Neuronal stem cell (in vitro differentiated cells): ENCODE results near the gene ESF1.

Source experiments
- DNase-seq: peaks from one replicate; pipeline ENCODE4 v3.0.0-alpha.2; 2013; ENCODE audit warnings: low spot score
- H2AFZ ChIP-seq: one replicate; pipeline ENCODE4 v1.6.1; 2013; ENCODE audit warnings: mild to moderate bottlenecking, low read length, inconsistent platforms
- H2AK5ac ChIP-seq: 2 replicates; pipeline ENCODE4 v1.6.1; 2013; ENCODE audit warnings: low read depth, mild to moderate bottlenecking, inconsistent platforms, low read length, moderate library complexity, mixed read lengths
- H2BK120ac ChIP-seq: 2 replicates; pipeline ENCODE4 v1.6.1; 2013; ENCODE audit warnings: low read depth, mild to moderate bottlenecking, inconsistent platforms, low read length, moderate library complexity, mixed read lengths
- H2BK12ac ChIP-seq: one replicate; pipeline ENCODE4 v1.6.1; 2013; ENCODE audit warnings: low read length, inconsistent platforms
- H2BK15ac ChIP-seq: 2 replicates; pipeline ENCODE4 v1.6.1; 2013; ENCODE audit warnings: mild to moderate bottlenecking, low read length, inconsistent platforms, mixed read lengths
- H2BK5ac ChIP-seq: one replicate; pipeline ENCODE4 v1.6.1; 2013; ENCODE audit warnings: inconsistent platforms, mild to moderate bottlenecking, low read length, moderate library complexity
- H3K14ac ChIP-seq: one replicate; pipeline ENCODE4 v1.6.1; 2013; ENCODE audit warnings: low read length, inconsistent platforms
- H3K18ac ChIP-seq: 2 replicates; pipeline ENCODE4 v1.6.1; 2013; ENCODE audit warnings: low read length, inconsistent platforms
- H3K23ac ChIP-seq: 2 replicates; pipeline ENCODE4 v1.6.1; 2013; ENCODE audit warnings: low read depth, mild to moderate bottlenecking, mixed read lengths, low read length, inconsistent platforms; ENCODE audit not compliant: poor library complexity
- H3K27ac ChIP-seq: replicated peaks from 3 replicates; pipeline ENCODE4 v1.5.1; 2013; ENCODE audit warnings: low read length, inconsistent platforms
- H3K27me3 ChIP-seq, 3 experiments: 2 replicates each; pipeline ENCODE4 v1.6.1; 2013; ENCODE audit warnings: low read length in 3 of 3, mild to moderate bottlenecking in 2 of 3, inconsistent platforms in 1 of 3, low read depth in 1 of 3, mixed read lengths in 1 of 3, moderate library complexity in 1 of 3; ENCODE audit not compliant: control insufficient read depth in 3 of 3, insufficient read depth in 3 of 3
- H3K36me3 ChIP-seq, 2 donors: replicated peaks in 1 of 2; 2 replicates each; pipeline ENCODE4 v1.6.1; 2013; ENCODE audit warnings: low read length in 2 of 2; ENCODE audit not compliant: control insufficient read depth in 2 of 2, insufficient read depth in 2 of 2
- H3K4ac ChIP-seq: 2 replicates; pipeline ENCODE4 v1.6.1; 2013; ENCODE audit warnings: inconsistent platforms, mild to moderate bottlenecking, low read length, moderate library complexity
- H3K4me1 ChIP-seq, 2 donors: 1 replicate in 1 of 2; 2 replicates in 1 of 2; pipeline ENCODE4 v1.6.1; 2013; ENCODE audit warnings: low read length in 2 of 2, low read depth in 1 of 2; ENCODE audit not compliant: control insufficient read depth in 2 of 2, insufficient read depth in 1 of 2
- H3K4me2 ChIP-seq: one replicate; pipeline ENCODE4 v1.6.1; 2013; ENCODE audit warnings: mild to moderate bottlenecking, low read length, inconsistent platforms; ENCODE audit not compliant: insufficient read depth, poor library complexity, severe bottlenecking
- H3K4me3 ChIP-seq, 2 donors: 2 replicates each; pipeline ENCODE4 v1.5.1; 2013; ENCODE audit warnings: low read length in 2 of 2, mild to moderate bottlenecking in 2 of 2, inconsistent platforms in 1 of 2, moderate library complexity in 1 of 2
- H3K79me1 ChIP-seq: one replicate; pipeline ENCODE4 v1.6.1; 2013; ENCODE audit warnings: low read depth, mild to moderate bottlenecking, inconsistent platforms, low read length, moderate library complexity
- H3K9ac ChIP-seq: one replicate; pipeline ENCODE4 v1.6.1; 2013; ENCODE audit warnings: mild to moderate bottlenecking, low read depth, low read length, inconsistent platforms; ENCODE audit not compliant: poor library complexity
- H3K9me3 ChIP-seq, 2 donors: replicated peaks in 1 of 2; 2 replicates each; pipeline versions ENCODE3 to v1.6.1; 2013; ENCODE audit warnings: low read length in 2 of 2, mild to moderate bottlenecking in 2 of 2, inconsistent platforms in 1 of 2, low read depth in 1 of 2, mixed read lengths in 1 of 2, moderate library complexity in 1 of 2; ENCODE audit not compliant: control insufficient read depth in 2 of 2, insufficient read depth in 1 of 2
- H4K8ac ChIP-seq: one replicate; pipeline ENCODE4 v1.6.1; 2013; ENCODE audit warnings: low read depth, mild to moderate bottlenecking, inconsistent platforms, low read length, moderate library complexity
- H4K91ac ChIP-seq: one replicate; pipeline ENCODE4 v1.6.1; 2013; ENCODE audit warnings: low read length, low read depth, mild to moderate bottlenecking, inconsistent platforms; ENCODE audit not compliant: poor library complexity
- WGBS, 2 donors: extraction: QIAGEN DNeasy Blood & Tissue Kit; methylation state at CpG; one replicate each; pipeline ENCODE4 v1.1.7; 2013; ENCODE audit warnings: missing lambda C conversion rate in 2 of 2, mixed read lengths in 1 of 2; ENCODE audit not compliant: insufficient read length in 2 of 2, insufficient replicate concordance in 1 of 2; ENCODE audit errors: extremely low coverage in 2 of 2; 5-methylcytosine and 5-hydroxymethylcytosine counted together

ESF1 gene

GRCh38 chr20:13671512-13671911 lies 113.2 kb downstream of the ESF1 start:
- H2BK15ac ChIP-seq: no peak overlapping the region
- no peak overlapping the region for H3K4me3 ChIP-seq
- no peaks in the 10 kb centered on the region for H3K9me3 ChIP-seq
- no peaks in the 10 kb centered on the region for H3K79me1 ChIP-seq
- H3K9ac ChIP-seq: no peak overlapping the region
- H2BK120ac ChIP-seq: no peak overlapping the region
- no peaks in the 10 kb centered on the region for H3K36me3 ChIP-seq
- no peak overlapping the region for H4K8ac ChIP-seq
- H4K91ac ChIP-seq: no peak overlapping the region
- no CpG with 5 or more reads among the region's 2 CpGs for WGBS, 2 donors
- H3K4ac ChIP-seq: no peak overlapping the region
- H3K14ac ChIP-seq: no peak overlapping the region
- H2BK12ac ChIP-seq: no peak overlapping the region
- no peak overlapping the region for H3K23ac ChIP-seq
- H2AK5ac ChIP-seq: no peak overlapping the region
- DNase-seq: no peak
- H3K4me1 ChIP-seq: peaks cover 0 to 2% of the 10 kb centered on the region in 2 donors
- no peak overlapping the region for H3K27ac ChIP-seq
- H2BK5ac ChIP-seq: no peak overlapping the region
- H3K27me3 ChIP-seq: peaks cover 0 to 6% (median 0%) of the 10 kb centered on the region in 3 experiments
- H3K4me2 ChIP-seq: no peak overlapping the region
- no peak overlapping the region for H2AFZ ChIP-seq
- no peak overlapping the region for H3K18ac ChIP-seq

- Histone ChIP-seq H3K79me1 (no peaks in the 10 kb centered on the region), H2AFZ (no peak overlapping the region), H3K9ac (no peak overlapping the region), H2AK5ac (no peak overlapping the region), H3K23ac (no peak overlapping the region), H3K4me3 (no peak overlapping the region), H2BK12ac (no peak overlapping the region), H4K91ac (no peak overlapping the region), H2BK15ac (no peak overlapping the region), H3K4me1 (no peaks in the 10 kb centered on the region), H3K4me2 (no peak overlapping the region), H2BK120ac (no peak overlapping the region), H4K8ac (no peak overlapping the region), H2BK5ac (no peak overlapping the region), H3K14ac (no peak overlapping the region), H3K27me3 (peaks cover 0 to 6% (median 0%) of the 10 kb centered on the region in 3 experiments), H3K9me3 (no peaks in the 10 kb centered on the region), H3K27ac (no peak overlapping the region), H3K18ac (no peak overlapping the region), H3K36me3 (no peaks in the 10 kb centered on the region), H3K4ac (no peak overlapping the region)
- no peak for DNase-seq
These were observed 114.6 kb downstream of the ESF1 start for GRCh38 chr20:13670160-13670559.

GRCh38 chr20:13665709-13666395 lies 118.9 kb downstream of the ESF1 start:
- Histone ChIP-seq H3K36me3 (no peaks in the 10 kb centered on the region), H3K4ac (no peak overlapping the region), H4K8ac (no peak overlapping the region), H3K14ac (no peak overlapping the region), H2AK5ac (no peak overlapping the region), H3K79me1 (no peaks in the 10 kb centered on the region), H2BK120ac (no peak overlapping the region), H3K18ac (no peak overlapping the region), H2BK15ac (no peak overlapping the region), H3K4me3 (no peak overlapping the region), H2AFZ (no peak overlapping the region), H3K9ac (no peak overlapping the region), H3K27me3 (peaks cover 0 to 3% (median 0%) of the 10 kb centered on the region in 3 experiments), H3K9me3 (no peaks in the 10 kb centered on the region), H3K27ac (no peak overlapping the region), H2BK12ac (no peak overlapping the region), H2BK5ac (no peak overlapping the region), H4K91ac (no peak overlapping the region), H3K4me1 (no peaks in the 10 kb centered on the region), H3K23ac (no peak overlapping the region), H3K4me2 (no peak overlapping the region)
- WGBS, 2 donors: no CpG with 5 or more reads among the region's 7 CpGs
- no peak for DNase-seq
